ENCODE measurements around the gene ANKRD30A. TPM values are rescaled to one million over a fixed set of nuclear protein-coding genes. Genes with fewer than 3 reads are reported as not detected.

The ANKRD30A gene
- total RNA-seq, 2 donors from 2014 or later, result not detected

DNA sequence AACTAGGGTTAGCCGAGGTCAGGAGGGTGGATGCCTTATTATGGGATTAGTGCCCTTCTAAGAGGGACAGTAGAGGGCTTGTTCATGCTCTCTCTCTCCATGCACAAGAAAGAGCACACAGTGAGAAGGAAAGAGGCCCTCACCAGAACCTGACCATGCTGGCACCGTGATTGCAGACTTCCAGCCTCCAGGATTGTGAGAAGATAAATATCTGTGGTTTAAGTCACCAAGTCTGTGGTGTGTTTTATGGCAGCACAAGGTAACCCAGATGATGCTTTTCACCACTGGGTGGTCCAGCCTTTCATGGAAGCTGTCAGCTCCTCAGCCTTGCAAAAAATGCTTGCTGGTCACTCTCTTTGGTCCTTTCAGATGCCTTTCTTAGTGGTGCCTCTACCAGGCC lies 175.9 kb downstream of the ANKRD30A start:
- Mint-ChIP-seq H3K4me3 (no peak overlapping the region), H3K36me3 (ENCODE audit: low read depth) (no peaks in the 10 kb centered on the region)
- H3K9me3 ChIP-seq (ENCODE audit: control insufficient read depth, low read length), result peaks cover 93% of the 10 kb centered on the region

GRCh38 chr10:37304036-37304435 lies 178.6 kb downstream of the ANKRD30A start:
- H3K36me3 ChIP-seq (ENCODE audit: control insufficient read depth, insufficient read depth, low read length), result no peaks in the 10 kb centered on the region
- H3K4me3 ChIP-seq (ENCODE audit: low read length), result no peak overlapping the region
- WGBS, 2 experiments (ENCODE audit: insufficient coverage in 1 of 2, insufficient read length in 1 of 2), result 66 to 86% methylated on average over 1 to 2 of the region's 2 CpGs
- Mint-ChIP-seq H3K27ac (no peak overlapping the region), H3K4me1 (no peaks in the 10 kb centered on the region), H3K27me3 (ENCODE audit: insufficient read depth) (peaks cover 2% of the 10 kb centered on the region), H3K9me3 (peaks cover 97% of the 10 kb centered on the region), H3K4me3 (no peak overlapping the region), H3K36me3 (ENCODE audit: low read depth) (no peaks in the 10 kb centered on the region)
- no peaks in the 10 kb centered on the region for H3K27me3 ChIP-seq (ENCODE audit: control insufficient read depth, insufficient read depth, low read length, poor library complexity, severe bottlenecking)
- no peaks in the 10 kb centered on the region for H3K4me1 ChIP-seq (ENCODE audit: control insufficient read depth, insufficient read depth, low read length)
- peaks cover 99% of the 10 kb centered on the region for H3K9me3 ChIP-seq (ENCODE audit: control insufficient read depth, low read length)
- H3K9ac ChIP-seq (ENCODE audit: extremely low read depth, low read length, poor library complexity, severe bottlenecking), result no peak overlapping the region
- no peak for DNase-seq
- no peak overlapping the region for H3K27ac ChIP-seq (ENCODE audit: low read depth, low read length)
- TF ChIP-seq CTCF (conservative IDR thresholded peaks at IDR 0.05), result no peak

More for the DNA sequence above, 175.9 kb downstream of the ANKRD30A start:
- TF ChIP-seq CTCF (conservative IDR thresholded peaks at IDR 0.05), result no peak
- no peak for DNase-seq
- no peak overlapping the region for H3K27ac ChIP-seq (ENCODE audit: low read depth, low read length)
- Mint-ChIP-seq H3K27me3 (ENCODE audit: insufficient read depth) (peaks cover 2% of the 10 kb centered on the region), H3K4me1 (no peaks in the 10 kb centered on the region), H3K9me3 (peaks cover 94% of the 10 kb centered on the region), H3K27ac (no peak overlapping the region)
- no peaks in the 10 kb centered on the region for H3K36me3 ChIP-seq (ENCODE audit: control insufficient read depth, insufficient read depth, low read length)
- WGBS, 2 experiments (ENCODE audit: insufficient coverage in 1 of 2, insufficient read length in 1 of 2), result 77 to 100% methylated on average over 1 to 2 of the region's 2 CpGs
- no peaks in the 10 kb centered on the region for H3K27me3 ChIP-seq (ENCODE audit: control insufficient read depth, insufficient read depth, low read length, poor library complexity, severe bottlenecking)
- no peak overlapping the region for H3K9ac ChIP-seq (ENCODE audit: extremely low read depth, low read length, poor library complexity, severe bottlenecking)
- H3K4me3 ChIP-seq (ENCODE audit: low read length), result no peak overlapping the region
- H3K4me1 ChIP-seq (ENCODE audit: control insufficient read depth, insufficient read depth, low read length), result no peaks in the 10 kb centered on the region

DNA sequence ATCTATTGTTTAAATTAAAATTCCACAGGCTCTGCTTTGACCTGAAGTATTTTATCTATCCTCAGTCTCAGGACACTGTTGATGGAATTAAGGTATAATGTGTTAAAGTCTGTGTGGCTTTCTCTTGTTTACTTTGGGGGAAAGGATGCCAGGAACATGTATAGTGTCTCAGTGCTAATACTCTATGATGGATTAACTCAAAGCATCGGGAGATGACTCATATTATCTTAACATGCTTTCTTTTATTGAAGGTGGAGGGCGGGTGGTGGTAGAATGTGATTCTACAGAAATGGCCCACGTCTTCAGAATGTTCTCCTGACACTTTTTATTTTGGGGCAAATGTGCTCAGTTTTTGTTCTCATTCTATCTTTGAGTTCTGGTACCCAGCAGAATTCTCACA lies 189.0 kb downstream of the ANKRD30A start:
- Histone ChIP-seq H3K4me3 (ENCODE audit: low read length) (no peak overlapping the region), H3K9ac (ENCODE audit: extremely low read depth, low read length, poor library complexity, severe bottlenecking) (no peak overlapping the region), H3K4me1 (ENCODE audit: control insufficient read depth, insufficient read depth, low read length) (no peaks in the 10 kb centered on the region), H3K27me3 (ENCODE audit: control insufficient read depth, insufficient read depth, low read length, poor library complexity, severe bottlenecking) (no peaks in the 10 kb centered on the region), H3K27ac (ENCODE audit: low read depth, low read length) (no peak overlapping the region), H3K36me3 (ENCODE audit: control insufficient read depth, insufficient read depth, low read length) (no peaks in the 10 kb centered on the region), H3K9me3 (ENCODE audit: control insufficient read depth, low read length) (peaks cover 81% of the 10 kb centered on the region)
- Mint-ChIP-seq H3K9me3 (peaks cover 77% of the 10 kb centered on the region), H3K27me3 (ENCODE audit: insufficient read depth) (no peaks in the 10 kb centered on the region), H3K36me3 (ENCODE audit: low read depth) (peaks cover 2% of the 10 kb centered on the region), H3K4me3 (no peak overlapping the region), H3K27ac (no peak overlapping the region), H3K4me1 (no peaks in the 10 kb centered on the region)
- no peak for TF ChIP-seq CTCF (conservative IDR thresholded peaks at IDR 0.05)
- 67% methylated on average over 2 to 3 of the region's 3 CpGs for WGBS, 2 experiments (ENCODE audit: insufficient coverage in 1 of 2, insufficient read length in 1 of 2)
- DNase-seq, result no peak
